ENCODE measurements around the gene HEMK1.

Gene HEMK1

GRCh38 chr3:50582083-50582482 lies 12.8 kb downstream of the HEMK1 start:
- TF ChIP-seq EZH2phosphoT487 (IDR thresholded peaks at IDR 0.05; ENCODE audit: borderline replicate concordance): no peak
- TF ChIP-seq CTCF (conservative IDR thresholded peaks at IDR 0.05; ENCODE audit: low read length): no peak
- no peaks in the 10 kb centered on the region for H3K9me2 ChIP-seq (replicated peaks; ENCODE audit: low read depth, low read length)
- H3K4me2 ChIP-seq (ENCODE audit: low read depth, low read length, poor library complexity, severe bottlenecking): no peak overlapping the region
- H3K79me2 ChIP-seq (ENCODE audit: insufficient read depth, low read length): no peaks in the 10 kb centered on the region
- H3F3A ChIP-seq (ENCODE audit: low read depth): no peaks in the 10 kb centered on the region
- no peak overlapping the region for H3K4me3 ChIP-seq (ENCODE audit: low read length, poor library complexity, severe bottlenecking)
- no peaks in the 10 kb centered on the region for H3K4me1 ChIP-seq (ENCODE audit: insufficient read depth, low read length, poor library complexity, severe bottlenecking)
- no peaks in the 10 kb centered on the region for H4K20me1 ChIP-seq (ENCODE audit: insufficient read depth, low read length, poor library complexity, severe bottlenecking)
- no peaks in the 10 kb centered on the region for H3K27me3 ChIP-seq (ENCODE audit: insufficient read depth, low read length, poor library complexity, severe bottlenecking)
- H2AFZ ChIP-seq (ENCODE audit: low read length): no peak overlapping the region
- no peak overlapping the region for H3K9ac ChIP-seq (ENCODE audit: low read depth, low read length, poor library complexity, severe bottlenecking)
- no peaks in the 10 kb centered on the region for H3K36me3 ChIP-seq (ENCODE audit: insufficient read depth, low read length)
- no peaks in the 10 kb centered on the region for H3K9me3 ChIP-seq (ENCODE audit: insufficient read depth, low read depth, low read length)

GRCh38 chr3:50583897-50584296 lies 14.6 kb downstream of the HEMK1 start:
- Histone ChIP-seq H4K20me1 (ENCODE audit: insufficient read depth, low read length, poor library complexity, severe bottlenecking) (no peaks in the 10 kb centered on the region), H3K79me2 (ENCODE audit: insufficient read depth, low read length) (no peaks in the 10 kb centered on the region), H3K27me3 (ENCODE audit: insufficient read depth, low read length, poor library complexity, severe bottlenecking) (no peaks in the 10 kb centered on the region), H3F3A (ENCODE audit: low read depth) (no peaks in the 10 kb centered on the region), H3K36me3 (ENCODE audit: insufficient read depth, low read length) (no peaks in the 10 kb centered on the region), H3K4me3 (ENCODE audit: low read length, poor library complexity, severe bottlenecking) (no peak overlapping the region), H3K9me2 (replicated peaks; ENCODE audit: low read depth, low read length) (no peaks in the 10 kb centered on the region), H3K9ac (ENCODE audit: low read depth, low read length, poor library complexity, severe bottlenecking) (no peak overlapping the region), H3K4me2 (ENCODE audit: low read depth, low read length, poor library complexity, severe bottlenecking) (no peak overlapping the region), H2AFZ (ENCODE audit: low read length) (no peak overlapping the region), H3K4me1 (ENCODE audit: insufficient read depth, low read length, poor library complexity, severe bottlenecking) (no peaks in the 10 kb centered on the region), H3K9me3 (ENCODE audit: insufficient read depth, low read depth, low read length) (no peaks in the 10 kb centered on the region)
- TF ChIP-seq CTCF (conservative IDR thresholded peaks at IDR 0.05; ENCODE audit: low read length) (no peak), EZH2phosphoT487 (IDR thresholded peaks at IDR 0.05; ENCODE audit: borderline replicate concordance) (no peak)

GRCh38 chr3:50584391-50584790 lies 15.1 kb downstream of the HEMK1 start:
- Histone ChIP-seq H3K9ac (ENCODE audit: low read depth, low read length, poor library complexity, severe bottlenecking) (no peak overlapping the region), H3K27me3 (ENCODE audit: insufficient read depth, low read length, poor library complexity, severe bottlenecking) (no peaks in the 10 kb centered on the region), H3K36me3 (ENCODE audit: insufficient read depth, low read length) (no peaks in the 10 kb centered on the region), H2AFZ (ENCODE audit: low read length) (no peak overlapping the region), H3K9me3 (ENCODE audit: insufficient read depth, low read depth, low read length) (no peaks in the 10 kb centered on the region), H3F3A (ENCODE audit: low read depth) (no peaks in the 10 kb centered on the region), H3K79me2 (ENCODE audit: insufficient read depth, low read length) (no peaks in the 10 kb centered on the region), H3K4me3 (ENCODE audit: low read length, poor library complexity, severe bottlenecking) (no peak overlapping the region), H4K20me1 (ENCODE audit: insufficient read depth, low read length, poor library complexity, severe bottlenecking) (no peaks in the 10 kb centered on the region), H3K4me1 (ENCODE audit: insufficient read depth, low read length, poor library complexity, severe bottlenecking) (no peaks in the 10 kb centered on the region), H3K4me2 (ENCODE audit: low read depth, low read length, poor library complexity, severe bottlenecking) (no peak overlapping the region), H3K9me2 (replicated peaks; ENCODE audit: low read depth, low read length) (no peaks in the 10 kb centered on the region)
- TF ChIP-seq EZH2phosphoT487 (IDR thresholded peaks at IDR 0.05; ENCODE audit: borderline replicate concordance) (no peak), CTCF (conservative IDR thresholded peaks at IDR 0.05; ENCODE audit: low read length) (no peak)

Data from Loucy (cell line).